Measurements from ENCODE around the gene CEP350.

CEP350 gene

GRCh38 chr1:180071759-180072158, 117.1 kb downstream of the CEP350 start:
- no peaks in the 10 kb centered on the region for H3K27me3 ChIP-seq (ENCODE audit: insufficient read depth, low read length)
- no peak overlapping the region for H3K4me3 ChIP-seq (ENCODE audit: low read length)
- H3K27ac ChIP-seq (ENCODE audit: low read depth, low read length) = no peak overlapping the region
- WGBS = 91% methylated on average over 3 of the region's 5 CpGs
- H3K36me3 ChIP-seq (ENCODE audit: insufficient read depth, low read length) = peaks cover 89% of the 10 kb centered on the region
- H3K9ac ChIP-seq (ENCODE audit: low read depth, low read length) = no peak overlapping the region
- H3K9me3 ChIP-seq (ENCODE audit: insufficient read depth, low read depth, low read length) = no peaks in the 10 kb centered on the region
- H3K4me1 ChIP-seq (ENCODE audit: insufficient read depth, low read length) = no peaks in the 10 kb centered on the region

GRCh38 chr1:180080439-180080838, 125.8 kb downstream of the CEP350 start:
- Histone ChIP-seq H3K9ac (ENCODE audit: low read depth, low read length) (no peak overlapping the region), H3K36me3 (ENCODE audit: insufficient read depth, low read length) (peaks cover 79% of the 10 kb centered on the region), H3K4me3 (ENCODE audit: low read length) (no peak overlapping the region), H3K27me3 (ENCODE audit: insufficient read depth, low read length) (no peaks in the 10 kb centered on the region), H3K27ac (ENCODE audit: low read depth, low read length) (no peak overlapping the region), H3K4me1 (ENCODE audit: insufficient read depth, low read length) (no peaks in the 10 kb centered on the region), H3K9me3 (ENCODE audit: insufficient read depth, low read depth, low read length) (no peaks in the 10 kb centered on the region)
- WGBS = 100% methylated on average over 1 of the region's 1 CpG

- Histone ChIP-seq H3K9ac (ENCODE audit: low read depth, low read length) (no peak overlapping the region), H3K9me3 (ENCODE audit: insufficient read depth, low read depth, low read length) (no peaks in the 10 kb centered on the region), H3K27me3 (ENCODE audit: insufficient read depth, low read length) (no peaks in the 10 kb centered on the region), H3K27ac (ENCODE audit: low read depth, low read length) (no peak overlapping the region), H3K36me3 (ENCODE audit: insufficient read depth, low read length) (peaks cover 77% of the 10 kb centered on the region), H3K4me1 (ENCODE audit: insufficient read depth, low read length) (no peaks in the 10 kb centered on the region), H3K4me3 (ENCODE audit: low read length) (no peak overlapping the region)
- WGBS = 96% methylated on average over 2 of the region's 2 CpGs
These were observed 126.9 kb downstream of the CEP350 start for GRCh38 chr1:180081474-180081873.

GRCh38 chr1:180083164-180083563, 128.6 kb downstream of the CEP350 start:
- H3K9me3 ChIP-seq (ENCODE audit: insufficient read depth, low read depth, low read length) = no peaks in the 10 kb centered on the region
- 100% methylated on average over 1 of the region's 1 CpG for WGBS
- peaks cover 78% of the 10 kb centered on the region for H3K36me3 ChIP-seq (ENCODE audit: insufficient read depth, low read length)
- no peak overlapping the region for H3K27ac ChIP-seq (ENCODE audit: low read depth, low read length)
- H3K9ac ChIP-seq (ENCODE audit: low read depth, low read length) = no peak overlapping the region
- no peaks in the 10 kb centered on the region for H3K27me3 ChIP-seq (ENCODE audit: insufficient read depth, low read length)
- H3K4me3 ChIP-seq (ENCODE audit: low read length) = no peak overlapping the region
- H3K4me1 ChIP-seq (ENCODE audit: insufficient read depth, low read length) = no peaks in the 10 kb centered on the region

GRCh38 chr1:180084867-180085266, 130.3 kb downstream of the CEP350 start:
- H3K4me3 ChIP-seq (ENCODE audit: low read length) = no peak overlapping the region
- no peaks in the 10 kb centered on the region for H3K4me1 ChIP-seq (ENCODE audit: insufficient read depth, low read length)
- 97% methylated on average over 1 of the region's 1 CpG for WGBS
- H3K9me3 ChIP-seq (ENCODE audit: insufficient read depth, low read depth, low read length) = no peaks in the 10 kb centered on the region
- no peak overlapping the region for H3K9ac ChIP-seq (ENCODE audit: low read depth, low read length)
- H3K27ac ChIP-seq (ENCODE audit: low read depth, low read length) = no peak overlapping the region
- H3K36me3 ChIP-seq (ENCODE audit: insufficient read depth, low read length) = peaks cover 77% of the 10 kb centered on the region
- H3K27me3 ChIP-seq (ENCODE audit: insufficient read depth, low read length) = no peaks in the 10 kb centered on the region

GRCh38 chr1:180085331-180085730, 130.7 kb downstream of the CEP350 start:
- Histone ChIP-seq H3K4me3 (ENCODE audit: low read length) (no peak overlapping the region), H3K27me3 (ENCODE audit: insufficient read depth, low read length) (no peaks in the 10 kb centered on the region), H3K36me3 (ENCODE audit: insufficient read depth, low read length) (peaks cover 73% of the 10 kb centered on the region), H3K27ac (ENCODE audit: low read depth, low read length) (no peak overlapping the region), H3K4me1 (ENCODE audit: insufficient read depth, low read length) (no peaks in the 10 kb centered on the region), H3K9ac (ENCODE audit: low read depth, low read length) (no peak overlapping the region), H3K9me3 (ENCODE audit: insufficient read depth, low read depth, low read length) (no peaks in the 10 kb centered on the region)
- 95% methylated on average over 2 of the region's 2 CpGs for whole genome bisulfite sequencing

- no peak overlapping the region for H3K4me3 ChIP-seq (ENCODE audit: low read length)
- no peaks in the 10 kb centered on the region for H3K27me3 ChIP-seq (ENCODE audit: insufficient read depth, low read length)
- H3K9me3 ChIP-seq (ENCODE audit: insufficient read depth, low read depth, low read length) = no peaks in the 10 kb centered on the region
- 92% methylated on average over 4 of the region's 4 CpGs for WGBS
- no peak overlapping the region for H3K9ac ChIP-seq (ENCODE audit: low read depth, low read length)
- H3K27ac ChIP-seq (ENCODE audit: low read depth, low read length) = no peak overlapping the region
- no peaks in the 10 kb centered on the region for H3K4me1 ChIP-seq (ENCODE audit: insufficient read depth, low read length)
- H3K36me3 ChIP-seq (ENCODE audit: insufficient read depth, low read length) = peaks cover 89% of the 10 kb centered on the region
These were observed 138.5 kb downstream of the CEP350 start for GRCh38 chr1:180092931-180093650.

GRCh38 chr1:180094705-180095295, 140.2 kb downstream of the CEP350 start:
- Histone ChIP-seq H3K27ac (ENCODE audit: low read depth, low read length) (no peak overlapping the region), H3K36me3 (ENCODE audit: insufficient read depth, low read length) (peaks cover 92% of the 10 kb centered on the region), H3K27me3 (ENCODE audit: insufficient read depth, low read length) (no peaks in the 10 kb centered on the region), H3K9ac (ENCODE audit: low read depth, low read length) (no peak overlapping the region), H3K9me3 (ENCODE audit: insufficient read depth, low read depth, low read length) (no peaks in the 10 kb centered on the region), H3K4me3 (ENCODE audit: low read length) (no peak overlapping the region), H3K4me1 (ENCODE audit: insufficient read depth, low read length) (no peaks in the 10 kb centered on the region)
- WGBS = 87% methylated on average over 2 of the region's 3 CpGs

- H3K27me3 ChIP-seq (ENCODE audit: insufficient read depth, low read length) = no peaks in the 10 kb centered on the region
- H3K27ac ChIP-seq (ENCODE audit: low read depth, low read length) = no peak overlapping the region
- no peak overlapping the region for H3K4me3 ChIP-seq (ENCODE audit: low read length)
- WGBS = 95% methylated on average over 4 of the region's 4 CpGs
- no peaks in the 10 kb centered on the region for H3K9me3 ChIP-seq (ENCODE audit: insufficient read depth, low read depth, low read length)
- peaks cover 94% of the 10 kb centered on the region for H3K36me3 ChIP-seq (ENCODE audit: insufficient read depth, low read length)
- H3K9ac ChIP-seq (ENCODE audit: low read depth, low read length) = no peak overlapping the region
- H3K4me1 ChIP-seq (ENCODE audit: insufficient read depth, low read length) = no peaks in the 10 kb centered on the region
These were observed 142.1 kb downstream of the CEP350 start for GRCh38 chr1:180096584-180097325.

GRCh38 chr1:180097326-180097605, 142.7 kb downstream of the CEP350 start:
- Histone ChIP-seq H3K27ac (ENCODE audit: low read depth, low read length) (no peak overlapping the region), H3K36me3 (ENCODE audit: insufficient read depth, low read length) (peaks cover 90% of the 10 kb centered on the region), H3K9ac (ENCODE audit: low read depth, low read length) (no peak overlapping the region), H3K4me1 (ENCODE audit: insufficient read depth, low read length) (no peaks in the 10 kb centered on the region), H3K9me3 (ENCODE audit: insufficient read depth, low read depth, low read length) (no peaks in the 10 kb centered on the region), H3K4me3 (ENCODE audit: low read length) (no peak overlapping the region), H3K27me3 (ENCODE audit: insufficient read depth, low read length) (no peaks in the 10 kb centered on the region)
- 95% methylated on average over 2 of the region's 2 CpGs for WGBS

- Histone ChIP-seq H3K27ac (ENCODE audit: low read depth, low read length) (no peak overlapping the region), H3K9ac (ENCODE audit: low read depth, low read length) (no peak overlapping the region), H3K9me3 (ENCODE audit: insufficient read depth, low read depth, low read length) (no peaks in the 10 kb centered on the region), H3K36me3 (ENCODE audit: insufficient read depth, low read length) (peaks cover 66% of the 10 kb centered on the region), H3K27me3 (ENCODE audit: insufficient read depth, low read length) (no peaks in the 10 kb centered on the region), H3K4me1 (ENCODE audit: insufficient read depth, low read length) (no peaks in the 10 kb centered on the region), H3K4me3 (ENCODE audit: low read length) (no peak overlapping the region)
- 100% methylated on average over 1 of the region's 1 CpG for WGBS
These were observed 146.8 kb downstream of the CEP350 start for GRCh38 chr1:180101411-180101810.

Data from HUES64 (cell line).